Caco-2 (cell line): ENCODE results near the gene VSIG1. TPM values are rescaled to one million over a fixed set of nuclear protein-coding genes. Genes with fewer than 3 reads are reported as not detected.

ENCODE experiments used
- BruUV-seq: library from RNA; stranded (reverse); fragments of 400-500 nt; replicated peaks from 2 replicates; lab custom pipeline; 2021; lab: Mats Ljungman, UMichigan
- CTCF ChIA-PET: fragments of 300-600 bp; sonication (Branson Sonifier 250); formaldehyde crosslinking; loops from one replicate; lab custom pipeline; 2022; ENCODE audit warnings: antibody characterized with exemption; lab: Charles Lee
- POLR2A ChIA-PET: fragments of 300-600 bp; sonication (Branson Sonifier 250); formaldehyde crosslinking; loops from one replicate; lab custom pipeline; 2022; ENCODE audit warnings: antibody characterized with exemption; lab: Charles Lee
- DNase-seq, 2 experiments: peaks; one replicate each; pipeline versions ENCODE4 v3.0.0 to v3.0.0-alpha.2; 2020 to 2022
- H3K27me3 ChIP-seq: replicated peaks from 2 replicates; pipeline ENCODE4 v1.6.0; 2011; ENCODE audit warnings: low read length; ENCODE audit not compliant: control insufficient read depth, insufficient read depth
- H3K36me3 ChIP-seq: 2 replicates; pipeline ENCODE4 v1.5.1; 2011; ENCODE audit warnings: low read length; ENCODE audit not compliant: control insufficient read depth, insufficient read depth
- H3K4me1 ChIP-seq: fragments of 250-450 bp; sonication (Bioruptor Pico); 2 replicates; pipeline ENCODE4 v1.5.1; 2020; ENCODE audit warnings: mild to moderate bottlenecking
- H3K4me3 ChIP-seq: 2 replicates; pipeline ENCODE4 v1.5.1; 2011; ENCODE audit warnings: low read depth, mild to moderate bottlenecking, control low read depth, low read length
- H3K9me3 ChIP-seq: fragments of 250-450 bp; sonication (Bioruptor Pico); 2 replicates; pipeline ENCODE4 v1.5.1; 2020; ENCODE audit warnings: mild to moderate bottlenecking, moderate library complexity
- H3K27ac Mint-ChIP-seq: one replicate; pipeline ENCODE4 v1.8.0; 2022; ENCODE audit warnings: mixed read lengths; ENCODE audit not compliant: unreplicated experiment
- H3K27me3 Mint-ChIP-seq: one replicate; pipeline ENCODE4 v1.8.0; 2022; ENCODE audit warnings: mixed read lengths; ENCODE audit not compliant: insufficient read depth, unreplicated experiment
- H3K36me3 Mint-ChIP-seq: one replicate; pipeline ENCODE4 v1.8.0; 2022; ENCODE audit warnings: mild to moderate bottlenecking, mixed read lengths; ENCODE audit not compliant: insufficient read depth, unreplicated experiment
- H3K4me1 Mint-ChIP-seq: one replicate; pipeline ENCODE4 v1.8.0; 2022; ENCODE audit warnings: low read depth, mixed read lengths; ENCODE audit not compliant: unreplicated experiment
- H3K4me3 Mint-ChIP-seq: one replicate; pipeline ENCODE4 v1.8.0; 2022; ENCODE audit warnings: mild to moderate bottlenecking, moderate library complexity, mixed read lengths; ENCODE audit not compliant: unreplicated experiment
- H3K9me3 Mint-ChIP-seq: one replicate; pipeline ENCODE4 v1.8.0; 2022; ENCODE audit warnings: mixed read lengths; ENCODE audit not compliant: unreplicated experiment
- CTCF ChIP-seq, 2 experiments: fragments of 200-600 bp in 1 of 2; IDR thresholded peaks; 1 replicate in 1 of 2; 2 replicates in 1 of 2; pipeline versions ENCODE4 v1.5.1 to v1.8.0; 2011 to 2022; ENCODE audit warnings: antibody characterized with exemption in 1 of 2, control low read depth in 1 of 2, inconsistent platforms in 1 of 2, low read depth in 1 of 2, low read length in 1 of 2, mild to moderate bottlenecking in 1 of 2, moderate library complexity in 1 of 2; ENCODE audit not compliant: insufficient read depth in 1 of 2, severe bottlenecking in 1 of 2, unreplicated experiment in 1 of 2
- intact Hi-C: fragments of 100-400 bp; cut with micrococcal nuclease; formaldehyde crosslinking; loops from one replicate; pipeline ENCODE4 v1.10.0; 2022; ENCODE audit not compliant: unreplicated experiment
- total RNA-seq: library from RNA; stranded (reverse); gene quantifications from 2 replicates; pipeline ENCODE4 v1.2.3, GENCODE V29; 2022

The VSIG1 gene
- total RNA-seq, 1 experiment from 2014 or later = not detected

- no peaks in the 10 kb centered on the region for H3K4me1 ChIP-seq
- H3K27me3 ChIP-seq = no peaks in the 10 kb centered on the region
- DNase-seq = peak; percentile 24 to 35
- H3K9me3 ChIP-seq = no peaks in the 10 kb centered on the region
- H3K27ac Mint-ChIP-seq = no peak overlapping the region
- ChIA-PET POLR2A (no interaction called here), CTCF (no interaction called here)
- intact Hi-C loops = no loop called here
- H3K36me3 Mint-ChIP-seq = no peaks in the 10 kb centered on the region
- H3K27me3 Mint-ChIP-seq = peaks cover 7% of the 10 kb centered on the region
- no TSS peak for BruUV-seq
- no peaks in the 10 kb centered on the region for H3K4me1 Mint-ChIP-seq
- no peaks in the 10 kb centered on the region for H3K36me3 ChIP-seq
- peak; percentile 31 to 38 for TF ChIP-seq CTCF (IDR thresholded peaks at IDR 0.05; ENCODE audit: insufficient read depth in 1 of 2, low read depth in 1 of 2, low read length in 1 of 2, severe bottlenecking in 1 of 2, unreplicated experiment in 1 of 2)
- no peak overlapping the region for H3K4me3 ChIP-seq
- H3K9me3 Mint-ChIP-seq = no peaks in the 10 kb centered on the region
- no peak overlapping the region for H3K4me3 Mint-ChIP-seq
These were observed 43.5 kb upstream of the VSIG1 start for GRCh38 chrX:108001218-108001814.

GRCh38 chrX:108018656-108019381, 26.0 kb upstream of the VSIG1 start:
- POLR2A ChIA-PET = no interaction called here
- intact Hi-C loops = no loop called here
- H3K36me3 Mint-ChIP-seq = no peaks in the 10 kb centered on the region
- Histone ChIP-seq H3K4me1 (no peaks in the 10 kb centered on the region), H3K4me3 (no peak overlapping the region), H3K27me3 (no peaks in the 10 kb centered on the region), H3K36me3 (no peaks in the 10 kb centered on the region), H3K9me3 (no peaks in the 10 kb centered on the region)
- DNase-seq = no peak
- no peak overlapping the region for H3K4me3 Mint-ChIP-seq
- H3K27me3 Mint-ChIP-seq = no peaks in the 10 kb centered on the region
- no TSS peak for BruUV-seq
- H3K9me3 Mint-ChIP-seq = peaks cover 9% of the 10 kb centered on the region
- no peaks in the 10 kb centered on the region for H3K4me1 Mint-ChIP-seq
- H3K27ac Mint-ChIP-seq = no peak overlapping the region
- TF ChIP-seq CTCF (IDR thresholded peaks at IDR 0.05; ENCODE audit: insufficient read depth in 1 of 2, low read depth in 1 of 2, low read length in 1 of 2, severe bottlenecking in 1 of 2, unreplicated experiment in 1 of 2) = no peak
- CTCF ChIA-PET = no interaction called here

GRCh38 chrX:108019382-108019875, 25.4 kb upstream of the VSIG1 start:
- TF ChIP-seq CTCF (IDR thresholded peaks at IDR 0.05; ENCODE audit: insufficient read depth in 1 of 2, low read depth in 1 of 2, low read length in 1 of 2, severe bottlenecking in 1 of 2, unreplicated experiment in 1 of 2) = no peak
- no peaks in the 10 kb centered on the region for H3K4me1 ChIP-seq
- DNase-seq = no peak
- no peaks in the 10 kb centered on the region for H3K9me3 ChIP-seq
- H3K27me3 ChIP-seq = no peaks in the 10 kb centered on the region
- no peaks in the 10 kb centered on the region for H3K4me1 Mint-ChIP-seq
- H3K36me3 ChIP-seq = no peaks in the 10 kb centered on the region
- H3K27ac Mint-ChIP-seq = no peak overlapping the region
- no peaks in the 10 kb centered on the region for H3K36me3 Mint-ChIP-seq
- no peak overlapping the region for H3K4me3 Mint-ChIP-seq
- no peak overlapping the region for H3K4me3 ChIP-seq
- intact Hi-C loops = no loop called here
- H3K27me3 Mint-ChIP-seq = no peaks in the 10 kb centered on the region
- ChIA-PET CTCF (no interaction called here), POLR2A (no interaction called here)
- BruUV-seq = no TSS peak
- H3K9me3 Mint-ChIP-seq = peaks cover 3% of the 10 kb centered on the region
